Measurements from ENCODE around the gene RFX2. TPM values are rescaled to one million over a fixed set of nuclear protein-coding genes. Genes with fewer than 3 reads are reported as not detected.

The RFX2 gene
- total RNA-seq, 1 donor from 2014 or later = 6.5 TPM

DNA sequence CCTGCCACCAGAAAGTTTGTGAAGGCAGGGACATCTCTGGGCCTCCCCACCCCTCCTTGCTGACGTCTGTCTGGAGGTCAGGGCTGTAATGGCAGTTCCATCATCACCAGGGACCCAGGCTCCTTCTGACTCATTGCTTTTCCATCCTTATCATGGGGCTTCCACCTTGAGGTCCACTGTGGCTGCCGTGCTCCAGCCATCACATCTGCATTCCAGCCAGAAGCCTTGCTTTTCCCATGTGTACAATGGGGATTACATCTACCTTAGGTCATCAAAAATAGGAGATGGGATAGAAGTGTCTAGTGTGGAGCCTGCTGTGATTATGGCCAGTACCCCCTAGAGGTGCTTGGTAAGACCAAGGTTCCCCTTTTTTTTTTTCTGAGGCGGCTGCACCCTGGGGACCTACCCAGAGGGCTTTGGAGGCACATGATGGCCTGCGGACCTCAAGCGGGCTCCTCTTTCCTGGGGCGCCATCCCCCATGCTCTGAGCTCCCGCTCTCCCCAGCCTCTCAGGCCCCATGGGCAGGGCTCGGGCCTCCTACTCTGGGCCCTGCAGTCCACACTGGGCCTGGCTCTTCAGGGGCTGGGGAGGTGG is 119.0 kb downstream of the RFX2 start:
- peaks cover 25% of the 10 kb centered on the region for H3K4me1 Mint-ChIP-seq (ENCODE audit: low read depth)
- DNase-seq (ENCODE audit: low spot score) = no peak
- TF ChIP-seq, protein P1, sequence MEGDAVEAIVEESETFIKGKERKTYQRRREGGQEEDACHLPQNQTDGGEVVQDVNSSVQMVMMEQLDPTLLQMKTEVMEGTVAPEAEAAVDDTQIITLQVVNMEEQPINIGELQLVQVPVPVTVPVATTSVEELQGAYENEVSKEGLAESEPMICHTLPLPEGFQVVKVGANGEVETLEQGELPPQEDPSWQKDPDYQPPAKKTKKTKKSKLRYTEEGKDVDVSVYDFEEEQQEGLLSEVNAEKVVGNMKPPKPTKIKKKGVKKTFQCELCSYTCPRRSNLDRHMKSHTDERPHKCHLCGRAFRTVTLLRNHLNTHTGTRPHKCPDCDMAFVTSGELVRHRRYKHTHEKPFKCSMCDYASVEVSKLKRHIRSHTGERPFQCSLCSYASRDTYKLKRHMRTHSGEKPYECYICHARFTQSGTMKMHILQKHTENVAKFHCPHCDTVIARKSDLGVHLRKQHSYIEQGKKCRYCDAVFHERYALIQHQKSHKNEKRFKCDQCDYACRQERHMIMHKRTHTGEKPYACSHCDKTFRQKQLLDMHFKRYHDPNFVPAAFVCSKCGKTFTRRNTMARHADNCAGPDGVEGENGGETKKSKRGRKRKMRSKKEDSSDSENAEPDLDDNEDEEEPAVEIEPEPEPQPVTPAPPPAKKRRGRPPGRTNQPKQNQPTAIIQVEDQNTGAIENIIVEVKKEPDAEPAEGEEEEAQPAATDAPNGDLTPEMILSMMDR (IDR thresholded peaks at IDR 0.05) = no peak
- no peaks in the 10 kb centered on the region for H3K9me3 Mint-ChIP-seq (ENCODE audit: low read depth)
- no peak overlapping the region for H3K4me3 Mint-ChIP-seq (ENCODE audit: unreplicated experiment)
- peaks cover 2% of the 10 kb centered on the region for H3K36me3 Mint-ChIP-seq (ENCODE audit: low read depth)
- no peak overlapping the region for H3K27ac Mint-ChIP-seq (ENCODE audit: unreplicated experiment)
- no peaks in the 10 kb centered on the region for H3K27me3 Mint-ChIP-seq (ENCODE audit: low read depth)

DNA sequence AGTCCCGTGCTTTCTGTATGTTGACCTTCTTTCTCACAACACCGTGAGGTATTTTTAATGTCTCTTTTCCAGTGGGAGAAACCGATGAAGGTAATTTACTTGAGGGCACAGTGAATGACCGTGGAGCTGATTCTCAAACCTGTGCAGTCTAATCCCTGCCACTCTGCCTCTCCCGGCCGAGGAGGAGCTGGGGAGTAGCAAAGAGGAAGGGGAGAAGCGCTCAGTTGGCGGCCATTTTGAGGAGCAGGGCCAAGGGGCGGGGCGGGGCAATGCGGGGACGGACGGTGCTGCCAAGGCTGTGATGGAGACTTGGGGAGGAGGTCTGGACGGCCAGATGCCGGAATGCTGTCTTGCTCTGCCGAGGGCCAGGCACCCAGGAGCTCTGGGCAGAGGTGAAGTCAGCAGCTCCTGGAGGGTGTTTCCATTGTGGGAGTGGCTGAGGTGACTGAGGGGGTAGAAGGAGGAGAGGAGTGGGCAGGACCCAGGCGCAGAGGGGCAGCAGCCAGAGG is 120.0 kb downstream of the RFX2 start:
- H3K4me3 Mint-ChIP-seq (ENCODE audit: unreplicated experiment) = peak overlapping the region; percentile 23
- H3K27ac Mint-ChIP-seq (ENCODE audit: unreplicated experiment) = no peak overlapping the region
- no peaks in the 10 kb centered on the region for H3K36me3 Mint-ChIP-seq (ENCODE audit: low read depth)
- peaks cover 30% of the 10 kb centered on the region for H3K4me1 Mint-ChIP-seq (ENCODE audit: low read depth)
- no peak for DNase-seq (ENCODE audit: low spot score)
- H3K9me3 Mint-ChIP-seq (ENCODE audit: low read depth) = no peaks in the 10 kb centered on the region
- no peaks in the 10 kb centered on the region for H3K27me3 Mint-ChIP-seq (ENCODE audit: low read depth)
- TF ChIP-seq, protein P1 (IDR thresholded peaks at IDR 0.05) = no peak

GRCh38 chr19:5989388-5990074 is 120.8 kb downstream of the RFX2 start:
- Mint-ChIP-seq H3K9me3 (ENCODE audit: low read depth) (no peaks in the 10 kb centered on the region), H3K27me3 (ENCODE audit: low read depth) (no peaks in the 10 kb centered on the region), H3K27ac (ENCODE audit: unreplicated experiment) (no peak overlapping the region), H3K4me3 (ENCODE audit: unreplicated experiment) (no peak overlapping the region), H3K36me3 (ENCODE audit: low read depth) (no peaks in the 10 kb centered on the region), H3K4me1 (ENCODE audit: low read depth) (peaks cover 36% of the 10 kb centered on the region)
- TF ChIP-seq, protein P1 (IDR thresholded peaks at IDR 0.05) = no peak
- no peak for DNase-seq (ENCODE audit: low spot score)

GRCh38 chr19:5988517-5989387 is 121.5 kb downstream of the RFX2 start:
- TF ChIP-seq, protein P1 (IDR thresholded peaks at IDR 0.05) = no peak
- Mint-ChIP-seq H3K4me3 (ENCODE audit: unreplicated experiment) (no peak overlapping the region), H3K4me1 (ENCODE audit: low read depth) (peaks cover 32% of the 10 kb centered on the region), H3K36me3 (ENCODE audit: low read depth) (no peaks in the 10 kb centered on the region), H3K27ac (ENCODE audit: unreplicated experiment) (no peak overlapping the region), H3K9me3 (ENCODE audit: low read depth) (no peaks in the 10 kb centered on the region), H3K27me3 (ENCODE audit: low read depth) (no peaks in the 10 kb centered on the region)
- DNase-seq (ENCODE audit: low spot score) = no peak

All from chondrocyte (in vitro differentiated cells).